Measurements from ENCODE around the gene RPL27A.

Gene RPL27A

GRCh38 chr11:8701891-8702597, 19.5 kb downstream of the RPL27A start:
- no peaks in the 10 kb centered on the region for H3K4me1 Mint-ChIP-seq (ENCODE audit: low read depth)
- no peak overlapping the region for H3K27ac Mint-ChIP-seq
- H3K4me3 Mint-ChIP-seq = no peak overlapping the region
- peaks cover 2% of the 10 kb centered on the region for H3K36me3 Mint-ChIP-seq
- no peaks in the 10 kb centered on the region for H3K9me3 Mint-ChIP-seq (ENCODE audit: low read depth)
- no peaks in the 10 kb centered on the region for H3K27me3 Mint-ChIP-seq

GRCh38 chr11:8702598-8702915, 20.0 kb downstream of the RPL27A start:
- Mint-ChIP-seq H3K9me3 (ENCODE audit: low read depth) (no peaks in the 10 kb centered on the region), H3K4me1 (ENCODE audit: low read depth) (no peaks in the 10 kb centered on the region), H3K27me3 (no peaks in the 10 kb centered on the region), H3K36me3 (peaks cover 2% of the 10 kb centered on the region), H3K4me3 (no peak overlapping the region), H3K27ac (no peak overlapping the region)

- Mint-ChIP-seq H3K9me3 (ENCODE audit: low read depth) (no peaks in the 10 kb centered on the region), H3K4me1 (ENCODE audit: low read depth) (no peaks in the 10 kb centered on the region), H3K4me3 (no peak overlapping the region), H3K36me3 (no peaks in the 10 kb centered on the region), H3K27ac (no peak overlapping the region), H3K27me3 (no peaks in the 10 kb centered on the region)
Observed at GRCh38 chr11:8704136-8704535, 21.5 kb downstream of the RPL27A start.

- H3K36me3 Mint-ChIP-seq = no peaks in the 10 kb centered on the region
- H3K9me3 Mint-ChIP-seq (ENCODE audit: low read depth) = no peaks in the 10 kb centered on the region
- no peaks in the 10 kb centered on the region for H3K4me1 Mint-ChIP-seq (ENCODE audit: low read depth)
- no peaks in the 10 kb centered on the region for H3K27me3 Mint-ChIP-seq
- no peak overlapping the region for H3K27ac Mint-ChIP-seq
- H3K4me3 Mint-ChIP-seq = no peak overlapping the region
Observed at GRCh38 chr11:8705146-8705545, 22.6 kb downstream of the RPL27A start.

GRCh38 chr11:8706673-8707432, 24.3 kb downstream of the RPL27A start:
- H3K36me3 Mint-ChIP-seq = no peaks in the 10 kb centered on the region
- H3K4me3 Mint-ChIP-seq = no peak overlapping the region
- no peak overlapping the region for H3K27ac Mint-ChIP-seq
- H3K9me3 Mint-ChIP-seq (ENCODE audit: low read depth) = no peaks in the 10 kb centered on the region
- H3K27me3 Mint-ChIP-seq = no peaks in the 10 kb centered on the region
- H3K4me1 Mint-ChIP-seq (ENCODE audit: low read depth) = no peaks in the 10 kb centered on the region

- Mint-ChIP-seq H3K27me3 (no peaks in the 10 kb centered on the region), H3K9me3 (ENCODE audit: low read depth) (no peaks in the 10 kb centered on the region), H3K4me1 (ENCODE audit: low read depth) (no peaks in the 10 kb centered on the region), H3K4me3 (no peak overlapping the region), H3K27ac (no peak overlapping the region), H3K36me3 (no peaks in the 10 kb centered on the region)
Observed at GRCh38 chr11:8707541-8708191, 25.1 kb downstream of the RPL27A start.

- H3K4me3 Mint-ChIP-seq = no peak overlapping the region
- H3K36me3 Mint-ChIP-seq = no peaks in the 10 kb centered on the region
- H3K9me3 Mint-ChIP-seq (ENCODE audit: low read depth) = no peaks in the 10 kb centered on the region
- H3K27me3 Mint-ChIP-seq = no peaks in the 10 kb centered on the region
- H3K4me1 Mint-ChIP-seq (ENCODE audit: low read depth) = no peaks in the 10 kb centered on the region
- H3K27ac Mint-ChIP-seq = no peak overlapping the region
Observed at GRCh38 chr11:8709002-8709672, 26.5 kb downstream of the RPL27A start.

GRCh38 chr11:8709777-8710176, 27.2 kb downstream of the RPL27A start:
- Mint-ChIP-seq H3K27ac (no peak overlapping the region), H3K4me1 (ENCODE audit: low read depth) (no peaks in the 10 kb centered on the region), H3K36me3 (no peaks in the 10 kb centered on the region), H3K27me3 (no peaks in the 10 kb centered on the region), H3K4me3 (no peak overlapping the region), H3K9me3 (ENCODE audit: low read depth) (no peaks in the 10 kb centered on the region)

- H3K27ac Mint-ChIP-seq = no peak overlapping the region
- H3K4me3 Mint-ChIP-seq = no peak overlapping the region
- no peaks in the 10 kb centered on the region for H3K9me3 Mint-ChIP-seq (ENCODE audit: low read depth)
- H3K27me3 Mint-ChIP-seq = no peaks in the 10 kb centered on the region
- H3K4me1 Mint-ChIP-seq (ENCODE audit: low read depth) = no peaks in the 10 kb centered on the region
- no peaks in the 10 kb centered on the region for H3K36me3 Mint-ChIP-seq
Observed at GRCh38 chr11:8711895-8712442, 29.4 kb downstream of the RPL27A start.

- no peaks in the 10 kb centered on the region for H3K4me1 Mint-ChIP-seq (ENCODE audit: low read depth)
- H3K36me3 Mint-ChIP-seq = no peaks in the 10 kb centered on the region
- no peak overlapping the region for H3K4me3 Mint-ChIP-seq
- no peak overlapping the region for H3K27ac Mint-ChIP-seq
- H3K27me3 Mint-ChIP-seq = no peaks in the 10 kb centered on the region
- H3K9me3 Mint-ChIP-seq (ENCODE audit: low read depth) = no peaks in the 10 kb centered on the region
Observed at GRCh38 chr11:8712506-8712905, 29.9 kb downstream of the RPL27A start.

- Mint-ChIP-seq H3K4me3 (no peak overlapping the region), H3K27me3 (no peaks in the 10 kb centered on the region), H3K9me3 (ENCODE audit: low read depth) (no peaks in the 10 kb centered on the region), H3K36me3 (no peaks in the 10 kb centered on the region), H3K27ac (no peak overlapping the region), H3K4me1 (ENCODE audit: low read depth) (no peaks in the 10 kb centered on the region)
Observed at GRCh38 chr11:8713760-8714454, 31.3 kb downstream of the RPL27A start.

- Mint-ChIP-seq H3K27ac (no peak overlapping the region), H3K36me3 (no peaks in the 10 kb centered on the region), H3K4me1 (ENCODE audit: low read depth) (no peaks in the 10 kb centered on the region), H3K4me3 (no peak overlapping the region), H3K9me3 (ENCODE audit: low read depth) (no peaks in the 10 kb centered on the region), H3K27me3 (no peaks in the 10 kb centered on the region)
Observed at GRCh38 chr11:8714622-8715225, 32.1 kb downstream of the RPL27A start.

- H3K27ac Mint-ChIP-seq = no peak overlapping the region
- H3K4me1 Mint-ChIP-seq (ENCODE audit: low read depth) = no peaks in the 10 kb centered on the region
- no peak overlapping the region for H3K4me3 Mint-ChIP-seq
Observed at GRCh38 chr11:8715501-8715900, 32.9 kb downstream of the RPL27A start.

GRCh38 chr11:8717544-8717875, 34.9 kb downstream of the RPL27A start:
- Mint-ChIP-seq H3K36me3 (no peaks in the 10 kb centered on the region), H3K4me1 (ENCODE audit: low read depth) (no peaks in the 10 kb centered on the region), H3K27ac (no peak overlapping the region), H3K27me3 (peaks cover 3% of the 10 kb centered on the region), H3K9me3 (ENCODE audit: low read depth) (no peaks in the 10 kb centered on the region), H3K4me3 (no peak overlapping the region)

More at GRCh38 chr11:8715501-8715900, 32.9 kb downstream of the RPL27A start:
- Mint-ChIP-seq H3K27me3 (no peaks in the 10 kb centered on the region), H3K9me3 (ENCODE audit: low read depth) (no peaks in the 10 kb centered on the region), H3K36me3 (no peaks in the 10 kb centered on the region)

All from activated naive CD8-positive, alpha-beta T cell (primary cell).